HG03025 (cell line): ENCODE measurements around the gene OAS1.

Experiments used
- ATAC-seq: cut with Tn5 transposase; IDR thresholded peaks from one replicate; pipeline ENCODE4 v1.9.1; 2021; ENCODE audit warnings: mild to moderate bottlenecking, moderate library complexity; ENCODE audit not compliant: unreplicated experiment, low FRiP score

OAS1 gene

GRCh38 chr12:112963227-112963861, 56.6 kb downstream of the OAS1 start:
- ATAC-seq = no peak

- no peak for ATAC-seq
Measured at GRCh38 chr12:112964067-112964670, 57.4 kb downstream of the OAS1 start.

GRCh38 chr12:112964915-112965314, 58.2 kb downstream of the OAS1 start:
- no peak for ATAC-seq

- no peak for ATAC-seq
Measured at GRCh38 chr12:112965643-112966042, 58.9 kb downstream of the OAS1 start.

GRCh38 chr12:112967306-112967705, 60.5 kb downstream of the OAS1 start:
- ATAC-seq = no peak

GRCh38 chr12:112967858-112968257, 61.1 kb downstream of the OAS1 start:
- no peak for ATAC-seq
